ENCODE measurements around the gene NACAD.

Gene NACAD

GRCh38 chr7:45107356-45107755 is 18.6 kb upstream of the NACAD start:
- TF ChIP-seq CTCF (IDR thresholded peaks at IDR 0.05; ENCODE audit: low read depth, low read length, missing control alignments), result no peak
- in situ Hi-C loops (cut with HindIII; ENCODE audit: low sequenced_read_pairs), result no loop called here
- DNase-seq (ENCODE audit: low read depth), result no peak
- no peak overlapping the region for H3K4me3 ChIP-seq (ENCODE audit: low read depth, low read length)

DNA sequence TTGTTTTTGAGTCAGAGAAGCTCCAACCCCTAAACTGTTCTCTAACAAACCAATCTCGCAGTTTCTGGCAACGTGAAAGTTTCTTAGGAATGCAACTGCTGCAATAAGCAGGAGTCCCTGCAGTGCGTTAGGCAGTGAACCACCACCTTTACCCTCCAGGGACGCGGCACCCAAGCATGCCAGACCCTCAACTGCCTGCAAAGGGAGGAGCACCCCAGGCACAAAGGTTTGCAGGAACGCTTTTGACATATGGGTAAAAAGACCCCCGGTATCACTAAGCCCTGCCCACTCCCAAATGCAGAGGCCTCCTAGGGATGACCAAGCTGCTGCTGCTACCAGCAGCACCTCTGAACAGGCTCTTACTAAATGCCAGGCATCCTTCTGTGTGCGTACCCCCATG is 18.1 kb upstream of the NACAD start:
- in situ Hi-C loops (cut with HindIII; ENCODE audit: low sequenced_read_pairs), result no loop called here
- no peak overlapping the region for H3K4me3 ChIP-seq (ENCODE audit: low read depth, low read length)
- TF ChIP-seq CTCF (IDR thresholded peaks at IDR 0.05; ENCODE audit: low read depth, low read length, missing control alignments), result no peak
- DNase-seq (ENCODE audit: low read depth), result no peak

DNA sequence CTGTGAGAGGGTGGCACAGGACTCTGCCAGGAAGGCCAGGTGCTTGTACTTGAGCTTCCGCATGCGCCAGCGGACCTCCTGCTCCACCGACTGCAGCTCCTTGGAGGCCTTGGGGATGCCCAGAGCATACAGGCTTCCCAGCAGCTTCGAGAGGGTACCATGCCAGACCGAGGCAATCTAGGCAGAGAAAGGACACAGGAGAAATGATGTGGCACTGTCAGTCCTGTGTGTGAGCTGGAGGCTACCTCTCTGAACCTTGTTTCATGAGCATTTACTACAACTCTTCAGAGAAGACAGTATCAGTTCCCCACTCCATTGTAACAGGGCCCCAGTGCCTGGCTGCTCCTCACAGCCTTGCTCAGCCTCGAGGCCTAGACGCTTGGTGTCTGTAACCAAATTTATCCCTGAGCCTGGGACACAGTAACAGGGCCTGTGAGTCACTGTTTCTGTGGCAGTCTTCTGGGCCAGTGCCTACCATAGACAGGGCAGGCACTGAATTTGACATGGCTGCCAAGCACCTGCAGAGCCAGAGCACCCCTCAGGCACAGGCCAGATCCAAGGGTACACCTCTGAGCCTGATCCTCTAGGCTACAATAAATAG is 16.9 kb upstream of the NACAD start:
- in situ Hi-C loops (cut with HindIII; ENCODE audit: low sequenced_read_pairs), result no loop called here
- DNase-seq (ENCODE audit: low read depth), result no peak
- no peak for TF ChIP-seq CTCF (IDR thresholded peaks at IDR 0.05; ENCODE audit: low read depth, low read length, missing control alignments)
- no peak overlapping the region for H3K4me3 ChIP-seq (ENCODE audit: low read depth, low read length)

DNA sequence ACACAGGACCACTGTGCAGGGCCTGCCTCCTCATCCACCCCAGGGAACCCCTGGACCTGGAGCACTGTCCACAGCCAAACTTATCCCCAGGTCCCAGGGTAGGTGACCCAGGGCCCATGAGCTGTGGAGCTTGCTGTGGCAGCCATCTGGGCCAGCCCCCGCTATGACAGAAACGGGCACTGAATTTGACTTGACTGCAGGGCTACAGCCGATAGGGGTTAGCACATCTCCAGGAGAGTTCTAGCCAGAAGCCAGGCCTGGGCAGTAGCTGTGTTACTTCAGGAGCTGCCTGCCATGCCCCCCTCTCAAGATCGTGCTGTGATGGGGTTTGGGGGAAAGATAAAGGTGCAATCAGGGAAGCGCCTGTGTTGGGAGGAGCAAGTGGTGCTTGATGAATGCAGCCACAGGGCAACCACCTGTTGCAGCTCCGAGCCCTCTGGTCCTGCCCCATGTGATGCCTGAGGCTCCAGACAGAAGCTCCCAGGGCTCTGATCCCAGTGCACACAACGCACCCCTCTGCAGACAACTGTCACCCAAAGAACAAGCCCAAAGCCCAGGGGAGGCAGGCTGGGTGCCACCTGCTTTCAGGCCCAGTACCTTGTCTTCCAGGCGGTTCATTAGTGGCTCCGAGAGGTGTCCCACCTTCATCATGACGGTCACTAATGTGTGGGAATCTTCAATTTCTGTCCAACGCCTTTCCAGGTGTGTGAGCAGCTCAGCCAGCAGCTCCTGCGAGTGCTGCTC is 16.2 kb upstream of the NACAD start:
- no peak for DNase-seq (ENCODE audit: low read depth)
- no peak overlapping the region for H3K4me3 ChIP-seq (ENCODE audit: low read depth, low read length)
- no peak for TF ChIP-seq CTCF (IDR thresholded peaks at IDR 0.05; ENCODE audit: low read depth, low read length, missing control alignments)
- in situ Hi-C loops (cut with HindIII; ENCODE audit: low sequenced_read_pairs), result no loop called here

GRCh38 chr7:45103958-45104843 is 15.4 kb upstream of the NACAD start:
- H3K4me3 ChIP-seq (ENCODE audit: low read depth, low read length), result no peak overlapping the region
- in situ Hi-C loops (cut with HindIII; ENCODE audit: low sequenced_read_pairs), result no loop called here
- no peak for DNase-seq (ENCODE audit: low read depth)
- no peak for TF ChIP-seq CTCF (IDR thresholded peaks at IDR 0.05; ENCODE audit: low read depth, low read length, missing control alignments)

Data from astrocyte of the cerebellum (primary cell).